HUES48 (cell line): ENCODE data around the gene SORT1.

ENCODE experiments used
- H3K27ac ChIP-seq: one replicate; pipeline ENCODE4 v1.7.0; 2013; ENCODE audit warnings: low read depth, low read length, inconsistent platforms
- H3K27me3 ChIP-seq: 2 replicates; pipeline ENCODE4 v1.6.1; 2013; ENCODE audit warnings: mild to moderate bottlenecking, low read length; ENCODE audit not compliant: control insufficient read depth, insufficient read depth
- H3K36me3 ChIP-seq: 2 replicates; pipeline ENCODE4 v1.6.1; 2013; ENCODE audit warnings: low read length; ENCODE audit not compliant: control insufficient read depth, insufficient read depth
- H3K4me1 ChIP-seq: 2 replicates; pipeline ENCODE4 v1.6.1; 2013; ENCODE audit warnings: mild to moderate bottlenecking, low read length; ENCODE audit not compliant: control insufficient read depth, insufficient read depth
- H3K4me3 ChIP-seq: 2 replicates; pipeline ENCODE4 v1.5.1; 2013; ENCODE audit warnings: mild to moderate bottlenecking, low read depth, low read length
- H3K9ac ChIP-seq: 2 replicates; pipeline ENCODE4 v1.6.1; 2013; ENCODE audit warnings: mild to moderate bottlenecking, low read depth, low read length, moderate library complexity
- H3K9me3 ChIP-seq: 2 replicates; pipeline ENCODE4 v1.6.1; 2013; ENCODE audit warnings: low read length; ENCODE audit not compliant: control insufficient read depth, insufficient read depth

SORT1 gene

GRCh38 chr1:109272021-109272799, 125.5 kb downstream of the SORT1 start:
- Histone ChIP-seq H3K27ac (no peak overlapping the region), H3K4me3 (no peak overlapping the region), H3K36me3 (peaks cover 47% of the 10 kb centered on the region), H3K9ac (no peak overlapping the region), H3K9me3 (no peaks in the 10 kb centered on the region), H3K4me1 (peaks cover 23% of the 10 kb centered on the region), H3K27me3 (no peaks in the 10 kb centered on the region)

- no peak overlapping the region for H3K9ac ChIP-seq
- H3K9me3 ChIP-seq, result no peaks in the 10 kb centered on the region
- no peak overlapping the region for H3K27ac ChIP-seq
- no peaks in the 10 kb centered on the region for H3K27me3 ChIP-seq
- peaks cover 50% of the 10 kb centered on the region for H3K36me3 ChIP-seq
- H3K4me3 ChIP-seq, result no peak overlapping the region
- H3K4me1 ChIP-seq, result peaks cover 23% of the 10 kb centered on the region
Observed at GRCh38 chr1:109271458-109271857, 126.3 kb downstream of the SORT1 start.

GRCh38 chr1:109270623-109271317, 126.9 kb downstream of the SORT1 start:
- Histone ChIP-seq H3K36me3 (peaks cover 55% of the 10 kb centered on the region), H3K4me1 (peaks cover 22% of the 10 kb centered on the region), H3K9ac (no peak overlapping the region), H3K4me3 (no peak overlapping the region), H3K27ac (no peak overlapping the region), H3K9me3 (no peaks in the 10 kb centered on the region), H3K27me3 (no peaks in the 10 kb centered on the region)

- H3K4me1 ChIP-seq, result peaks cover 15% of the 10 kb centered on the region
- no peak overlapping the region for H3K9ac ChIP-seq
- no peaks in the 10 kb centered on the region for H3K9me3 ChIP-seq
- no peak overlapping the region for H3K27ac ChIP-seq
- peaks cover 62% of the 10 kb centered on the region for H3K36me3 ChIP-seq
- H3K4me3 ChIP-seq, result no peak overlapping the region
- no peaks in the 10 kb centered on the region for H3K27me3 ChIP-seq
Observed at GRCh38 chr1:109269981-109270622, 127.6 kb downstream of the SORT1 start.

- Histone ChIP-seq H3K4me1 (peaks cover 8% of the 10 kb centered on the region), H3K9ac (no peak overlapping the region), H3K27ac (no peak overlapping the region), H3K27me3 (no peaks in the 10 kb centered on the region), H3K9me3 (no peaks in the 10 kb centered on the region), H3K36me3 (peaks cover 69% of the 10 kb centered on the region), H3K4me3 (no peak overlapping the region)
Observed at GRCh38 chr1:109269212-109269980, 128.3 kb downstream of the SORT1 start.

GRCh38 chr1:109268431-109269211, 129.1 kb downstream of the SORT1 start:
- Histone ChIP-seq H3K36me3 (peaks cover 70% of the 10 kb centered on the region), H3K27me3 (no peaks in the 10 kb centered on the region), H3K4me3 (no peak overlapping the region), H3K4me1 (peaks cover under 1% of the 10 kb centered on the region; the same call in 1 of the 2 replicates), H3K9me3 (no peaks in the 10 kb centered on the region), H3K9ac (no peak overlapping the region), H3K27ac (no peak overlapping the region)

GRCh38 chr1:109267743-109268300, 129.9 kb downstream of the SORT1 start:
- Histone ChIP-seq H3K9ac (no peak overlapping the region), H3K36me3 (peaks cover 70% of the 10 kb centered on the region), H3K4me1 (no peaks in the 10 kb centered on the region), H3K27ac (no peak overlapping the region), H3K9me3 (no peaks in the 10 kb centered on the region), H3K4me3 (no peak overlapping the region), H3K27me3 (no peaks in the 10 kb centered on the region)

GRCh38 chr1:109266965-109267364, 130.8 kb downstream of the SORT1 start:
- Histone ChIP-seq H3K27ac (no peak overlapping the region), H3K36me3 (peaks cover 66% of the 10 kb centered on the region), H3K4me3 (no peak overlapping the region), H3K27me3 (no peaks in the 10 kb centered on the region), H3K9ac (no peak overlapping the region), H3K4me1 (no peaks in the 10 kb centered on the region), H3K9me3 (no peaks in the 10 kb centered on the region)

- Histone ChIP-seq H3K27me3 (no peaks in the 10 kb centered on the region), H3K9ac (no peak overlapping the region), H3K27ac (no peak overlapping the region), H3K4me1 (no peaks in the 10 kb centered on the region), H3K36me3 (peaks cover 65% of the 10 kb centered on the region), H3K4me3 (no peak overlapping the region), H3K9me3 (no peaks in the 10 kb centered on the region)
Observed at GRCh38 chr1:109265741-109266330, 131.9 kb downstream of the SORT1 start.
